RWPE1 (cell line): ENCODE measurements around the gene TSHZ2.

ENCODE experiments used
- CTCF ChIA-PET: fragments of 350-600 bp; sonication (Branson Sonifier 250); formaldehyde crosslinking; extraction: SDS; loops from one replicate; lab custom pipeline; 2021; lab: Yijun Ruan, JAX
- POLR2A ChIA-PET: fragments of 400-600 bp; formaldehyde crosslinking; extraction: SDS; loops from one replicate; lab custom pipeline; 2020; ENCODE audit warnings: antibody characterized with exemption; ENCODE audit not compliant: low non-redundant PET; lab: Yijun Ruan, JAX
- DNase-seq: peaks from one replicate; pipeline ENCODE4 v3.0.0; 2012; ENCODE audit warnings: low spot score
- H3K27ac ChIP-seq: fragments of 450-650 bp; 2 replicates; pipeline ENCODE4 v1.5.1; 2017
- TF ChIP-seq, protein P1 (sequence below): fragments of 450-650 bp; conservative IDR thresholded peaks from 2 replicates; pipeline ENCODE4 v1.5.1; 2017; ENCODE audit warnings: low read depth, mild to moderate bottlenecking

TSHZ2 gene

GRCh38 chr20:53186635-53187034 lies 214.5 kb downstream of the TSHZ2 start:
- no peak overlapping the region for H3K27ac ChIP-seq
- ChIA-PET CTCF (interaction anchor here (0.5 kb wide), 1 partner anchor 1264 kb away, joined by 7 read pairs; no protein-coding TSS in a partner anchor), POLR2A (interaction anchor here (0.6 kb wide), 1 partner anchor 304 kb away, joined by 3 read pairs; no protein-coding TSS in a partner anchor)
- TF ChIP-seq, protein P1, sequence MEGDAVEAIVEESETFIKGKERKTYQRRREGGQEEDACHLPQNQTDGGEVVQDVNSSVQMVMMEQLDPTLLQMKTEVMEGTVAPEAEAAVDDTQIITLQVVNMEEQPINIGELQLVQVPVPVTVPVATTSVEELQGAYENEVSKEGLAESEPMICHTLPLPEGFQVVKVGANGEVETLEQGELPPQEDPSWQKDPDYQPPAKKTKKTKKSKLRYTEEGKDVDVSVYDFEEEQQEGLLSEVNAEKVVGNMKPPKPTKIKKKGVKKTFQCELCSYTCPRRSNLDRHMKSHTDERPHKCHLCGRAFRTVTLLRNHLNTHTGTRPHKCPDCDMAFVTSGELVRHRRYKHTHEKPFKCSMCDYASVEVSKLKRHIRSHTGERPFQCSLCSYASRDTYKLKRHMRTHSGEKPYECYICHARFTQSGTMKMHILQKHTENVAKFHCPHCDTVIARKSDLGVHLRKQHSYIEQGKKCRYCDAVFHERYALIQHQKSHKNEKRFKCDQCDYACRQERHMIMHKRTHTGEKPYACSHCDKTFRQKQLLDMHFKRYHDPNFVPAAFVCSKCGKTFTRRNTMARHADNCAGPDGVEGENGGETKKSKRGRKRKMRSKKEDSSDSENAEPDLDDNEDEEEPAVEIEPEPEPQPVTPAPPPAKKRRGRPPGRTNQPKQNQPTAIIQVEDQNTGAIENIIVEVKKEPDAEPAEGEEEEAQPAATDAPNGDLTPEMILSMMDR: no peak
- DNase-seq: no peak

DNA sequence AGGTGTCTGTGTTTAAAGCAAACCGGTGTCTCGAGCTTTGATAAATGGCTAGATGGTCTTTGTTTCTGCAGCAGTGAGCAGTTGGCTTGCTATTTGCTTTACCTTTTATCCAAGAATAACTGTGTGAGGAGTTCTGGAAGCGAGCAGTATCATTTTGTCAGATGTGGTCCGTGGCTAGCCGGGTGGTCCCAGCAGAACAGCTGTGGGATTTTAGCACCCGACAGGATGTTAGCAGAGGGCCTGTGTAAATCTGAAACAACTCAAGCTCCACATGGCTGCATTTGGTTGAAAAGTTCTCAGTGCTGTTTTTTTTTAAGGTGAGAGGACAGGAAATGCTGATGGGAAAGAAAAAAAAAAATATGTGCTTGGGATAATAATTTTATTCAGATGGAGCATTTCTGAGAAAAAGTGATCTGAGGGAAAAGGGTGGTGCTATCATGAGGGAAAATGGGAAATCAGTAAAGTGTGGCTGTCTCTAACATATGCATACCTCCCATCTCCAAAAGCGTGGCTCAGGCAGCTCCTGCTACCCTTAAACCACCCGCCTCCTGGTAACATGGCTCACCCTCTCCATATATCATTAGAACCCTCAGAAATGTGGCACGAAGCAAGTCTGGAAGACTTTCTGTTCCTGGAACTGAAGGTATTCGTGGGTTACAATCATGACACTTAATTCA lies 215.4 kb downstream of the TSHZ2 start:
- CTCF ChIA-PET: interaction anchor here (0.5 to 1.4 kb wide), 3 partner anchors 10 to 1263 kb away, joined by 4 to 7 read pairs (median 5); no protein-coding TSS in a partner anchor
- no peak overlapping the region for H3K27ac ChIP-seq
- TF ChIP-seq, protein P1: no peak
- POLR2A ChIA-PET: interaction anchor here (0.6 kb wide), 1 partner anchor 303 kb away, joined by 3 read pairs; no protein-coding TSS in a partner anchor
- no peak for DNase-seq

GRCh38 chr20:53190225-53190624 lies 218.1 kb downstream of the TSHZ2 start:
- POLR2A ChIA-PET: interaction anchor here (0.5 kb wide), 1 partner anchor 49 kb away, joined by 7 read pairs; no protein-coding TSS in a partner anchor
- CTCF ChIA-PET: no interaction called here
- DNase-seq: no peak
- no peak overlapping the region for H3K27ac ChIP-seq
- TF ChIP-seq, protein P1: no peak

DNA sequence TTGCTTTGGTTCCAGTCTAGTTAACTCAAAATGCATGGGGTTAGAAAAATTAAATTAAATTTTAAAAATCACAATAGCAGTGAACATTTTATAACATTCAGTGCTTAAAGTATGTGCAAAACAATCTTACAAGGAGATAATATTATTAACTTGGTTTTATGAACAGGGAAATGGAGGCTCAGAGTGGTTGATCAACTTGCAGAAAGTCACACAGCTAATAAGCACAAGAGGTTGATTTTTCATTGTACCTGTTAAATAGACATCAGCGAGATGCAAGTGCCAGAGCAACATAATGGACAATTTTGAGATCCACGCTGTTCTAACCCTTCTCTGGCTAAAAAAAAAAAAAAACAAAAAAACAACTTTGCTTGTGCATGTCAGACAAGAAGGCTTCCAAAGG lies 219.8 kb downstream of the TSHZ2 start:
- POLR2A ChIA-PET: no interaction called here
- TF ChIP-seq, protein P1: no peak
- CTCF ChIA-PET: no interaction called here
- no peak for DNase-seq
- no peak overlapping the region for H3K27ac ChIP-seq

GRCh38 chr20:53194306-53195290 lies 222.4 kb downstream of the TSHZ2 start:
- TF ChIP-seq, protein P1: no peak
- ChIA-PET CTCF (interaction anchor here (0.6 to 0.8 kb wide), 3 partner anchors 216 to 883 kb away, joined by 3 to 4 read pairs (median 3); no protein-coding TSS in a partner anchor), POLR2A (no interaction called here)
- H3K27ac ChIP-seq: no peak overlapping the region
- DNase-seq: no peak

GRCh38 chr20:53195876-53196610 lies 223.9 kb downstream of the TSHZ2 start:
- H3K27ac ChIP-seq: no peak overlapping the region
- DNase-seq: no peak
- TF ChIP-seq, protein P1: 0 out of 2 replicates have a peak, but pooled peaks have one; percentile 14
- CTCF ChIA-PET: interaction anchor here (0.6 to 0.7 kb wide), 2 partner anchors 21 to 84 kb away, joined by 3 to 5 read pairs; no protein-coding TSS in a partner anchor
- POLR2A ChIA-PET: no interaction called here
